Skeletal muscle tissue (tissue), 4 donors: ENCODE data around the gene SERP2. TPM values are rescaled to one million over a fixed set of nuclear protein-coding genes. Genes with fewer than 3 reads are reported as not detected.

Experiments used
- H3K27ac ChIP-seq: one replicate; pipeline ENCODE4 v1.7.0; 2013; ENCODE audit warnings: mild to moderate bottlenecking, low read depth, low read length, inconsistent platforms
- H3K27me3 ChIP-seq, 3 donors: one replicate each; pipeline ENCODE4 v1.7.0; 2013; ENCODE audit warnings: low read length in 3 of 3; ENCODE audit not compliant: control insufficient read depth in 3 of 3, insufficient read depth in 3 of 3
- H3K36me3 ChIP-seq, 3 donors: one replicate each; pipeline ENCODE4 v1.7.0; 2013; ENCODE audit warnings: low read length in 3 of 3; ENCODE audit not compliant: control insufficient read depth in 3 of 3, insufficient read depth in 3 of 3
- H3K4me1 ChIP-seq, 3 donors: one replicate each; pipeline ENCODE4 v1.7.0; 2013; ENCODE audit warnings: low read length in 3 of 3, mild to moderate bottlenecking in 3 of 3; ENCODE audit not compliant: control insufficient read depth in 3 of 3, insufficient read depth in 3 of 3
- H3K4me3 ChIP-seq, 3 donors: one replicate each; pipeline ENCODE4 v1.7.0; 2013; ENCODE audit warnings: low read length in 3 of 3
- H3K9ac ChIP-seq, 3 donors: one replicate each; pipeline ENCODE4 v1.7.0; 2013; ENCODE audit warnings: low read length in 3 of 3, mild to moderate bottlenecking in 3 of 3, moderate library complexity in 2 of 3, low read depth in 1 of 3
- H3K9me3 ChIP-seq, 3 donors: one replicate each; pipeline ENCODE4 v1.7.0; 2013; ENCODE audit warnings: low read length in 3 of 3; ENCODE audit not compliant: control insufficient read depth in 3 of 3
- total RNA-seq: library from RNA; depleted of rRNA; stranded (reverse); fragments of >200 nt; gene quantifications from one replicate; pipeline ENCODE4 v1.2.3, GENCODE V29; 2014
- donor health status: Osteomylitis.

The SERP2 gene
- total RNA-seq, 1 donor from 2014 or later, result 5.7 TPM

DNA sequence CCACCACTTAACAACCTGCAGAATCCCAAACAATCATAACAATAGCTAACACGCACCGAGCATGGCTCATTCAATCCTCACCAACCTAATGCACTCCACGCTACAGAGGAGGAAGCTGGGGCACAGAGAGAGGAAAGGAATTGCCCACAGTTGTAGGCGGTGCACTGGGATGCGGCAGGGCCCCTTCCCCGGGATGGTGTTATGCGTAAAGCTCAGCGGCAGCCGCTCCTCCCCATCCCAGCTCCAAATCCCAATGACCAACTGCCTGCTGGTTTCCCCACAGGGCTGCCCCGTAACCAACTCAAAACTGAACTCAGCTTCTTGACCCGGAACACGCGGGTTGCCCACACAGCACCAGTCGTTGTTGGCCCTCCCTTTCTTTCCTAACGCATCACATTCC is 42.2 kb downstream of the SERP2 start:
- no peak overlapping the region for H3K27ac ChIP-seq
- no peaks in the 10 kb centered on the region for H3K27me3 ChIP-seq
- no peaks in the 10 kb centered on the region for H3K9me3 ChIP-seq
- no peaks in the 10 kb centered on the region for H3K4me1 ChIP-seq
- H3K36me3 ChIP-seq, result no peaks in the 10 kb centered on the region
- no peak overlapping the region for H3K9ac ChIP-seq
- no peak overlapping the region for H3K4me3 ChIP-seq

DNA sequence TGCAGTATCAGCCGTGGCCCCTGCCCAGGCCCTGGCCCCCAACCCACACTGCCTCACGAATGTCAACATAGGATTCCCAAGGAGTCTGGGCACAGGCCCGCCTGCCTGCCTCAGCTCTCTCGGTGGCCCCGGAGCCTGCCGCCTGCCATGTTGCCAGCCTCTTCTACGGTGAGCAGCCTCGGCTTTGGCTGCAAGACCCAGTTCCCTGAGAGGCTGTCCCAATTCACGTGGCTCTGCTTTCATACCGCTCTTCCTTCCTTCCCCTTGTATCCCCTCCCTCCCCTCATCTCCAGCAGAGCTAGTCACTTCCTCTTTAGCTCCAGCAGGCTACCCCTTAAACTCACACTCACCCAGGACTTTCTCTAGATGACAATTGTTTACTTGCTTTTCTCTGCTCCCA is 42.7 kb downstream of the SERP2 start:
- Histone ChIP-seq H3K4me1 (no peaks in the 10 kb centered on the region), H3K27ac (no peak overlapping the region), H3K4me3 (no peak overlapping the region), H3K27me3 (no peaks in the 10 kb centered on the region), H3K9ac (no peak overlapping the region), H3K36me3 (no peaks in the 10 kb centered on the region), H3K9me3 (no peaks in the 10 kb centered on the region)

DNA sequence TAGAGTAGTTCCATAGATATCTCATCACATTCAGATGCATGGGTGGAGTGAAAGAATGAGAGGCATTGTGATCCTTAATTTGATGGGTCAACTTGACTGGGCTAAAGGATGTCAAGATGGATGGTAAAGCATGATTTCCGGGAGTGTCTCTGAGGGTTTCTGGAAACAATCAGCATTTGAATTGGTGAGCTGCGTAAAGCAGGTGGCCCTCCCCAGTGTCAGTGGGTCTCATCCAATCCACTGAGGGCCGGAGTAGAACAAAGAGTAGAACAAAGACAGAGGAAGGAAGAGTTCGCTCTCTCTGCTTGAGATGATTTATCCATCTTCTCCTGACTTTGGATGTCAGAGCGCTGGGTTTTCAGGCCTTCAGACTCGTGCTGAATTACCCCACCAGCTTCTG is 43.1 kb downstream of the SERP2 start:
- Histone ChIP-seq H3K36me3 (no peaks in the 10 kb centered on the region), H3K27me3 (no peaks in the 10 kb centered on the region), H3K27ac (no peak overlapping the region), H3K4me3 (no peak overlapping the region), H3K9me3 (no peaks in the 10 kb centered on the region), H3K4me1 (no peaks in the 10 kb centered on the region), H3K9ac (no peak overlapping the region)

DNA sequence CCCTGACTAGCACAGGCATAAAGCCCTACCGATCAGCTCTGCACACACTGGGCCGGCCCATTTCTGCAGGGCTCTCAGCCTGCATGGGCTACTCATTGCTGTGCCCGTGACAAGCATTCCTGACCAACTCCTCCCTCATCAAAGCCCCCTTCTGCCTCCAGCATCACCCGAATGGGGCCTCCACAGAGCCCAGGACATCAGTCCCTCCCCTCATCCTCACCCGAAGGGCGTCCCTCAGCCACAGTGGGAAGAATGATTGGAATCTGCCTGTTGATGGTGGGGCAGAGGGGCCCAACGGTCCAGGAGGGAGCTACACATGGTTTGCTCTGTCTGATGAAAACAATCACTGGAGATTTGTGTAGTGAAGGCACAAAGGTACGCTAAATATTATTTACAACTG is 43.8 kb downstream of the SERP2 start:
- no peak overlapping the region for H3K27ac ChIP-seq
- no peaks in the 10 kb centered on the region for H3K27me3 ChIP-seq
- no peak overlapping the region for H3K4me3 ChIP-seq
- H3K9ac ChIP-seq, result no peak overlapping the region
- no peaks in the 10 kb centered on the region for H3K4me1 ChIP-seq
- no peaks in the 10 kb centered on the region for H3K36me3 ChIP-seq
- no peaks in the 10 kb centered on the region for H3K9me3 ChIP-seq

DNA sequence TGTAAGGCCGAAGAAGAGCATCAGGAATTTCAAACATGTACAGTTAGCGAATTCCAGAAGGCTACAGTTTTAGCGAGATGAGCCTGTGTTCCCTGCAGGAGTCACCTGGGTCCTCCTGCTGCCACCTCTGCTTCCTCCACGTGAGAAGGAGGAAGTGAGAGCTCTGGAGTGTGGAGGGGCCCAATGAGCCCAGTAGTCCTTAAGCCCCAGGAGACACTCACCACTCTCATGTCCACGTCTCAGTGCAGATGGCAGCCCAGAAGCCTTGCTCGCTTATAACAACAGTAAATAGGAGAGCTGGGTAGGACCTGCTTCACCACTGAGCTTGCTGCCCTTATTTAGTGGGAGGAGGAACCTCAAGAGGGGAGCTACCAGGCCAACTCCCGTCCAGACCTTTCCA is 44.3 kb downstream of the SERP2 start:
- H3K36me3 ChIP-seq, result no peaks in the 10 kb centered on the region
- H3K4me3 ChIP-seq, result no peak overlapping the region
- no peak overlapping the region for H3K9ac ChIP-seq
- no peaks in the 10 kb centered on the region for H3K4me1 ChIP-seq
- H3K27ac ChIP-seq, result no peak overlapping the region
- no peaks in the 10 kb centered on the region for H3K9me3 ChIP-seq
- no peaks in the 10 kb centered on the region for H3K27me3 ChIP-seq

DNA sequence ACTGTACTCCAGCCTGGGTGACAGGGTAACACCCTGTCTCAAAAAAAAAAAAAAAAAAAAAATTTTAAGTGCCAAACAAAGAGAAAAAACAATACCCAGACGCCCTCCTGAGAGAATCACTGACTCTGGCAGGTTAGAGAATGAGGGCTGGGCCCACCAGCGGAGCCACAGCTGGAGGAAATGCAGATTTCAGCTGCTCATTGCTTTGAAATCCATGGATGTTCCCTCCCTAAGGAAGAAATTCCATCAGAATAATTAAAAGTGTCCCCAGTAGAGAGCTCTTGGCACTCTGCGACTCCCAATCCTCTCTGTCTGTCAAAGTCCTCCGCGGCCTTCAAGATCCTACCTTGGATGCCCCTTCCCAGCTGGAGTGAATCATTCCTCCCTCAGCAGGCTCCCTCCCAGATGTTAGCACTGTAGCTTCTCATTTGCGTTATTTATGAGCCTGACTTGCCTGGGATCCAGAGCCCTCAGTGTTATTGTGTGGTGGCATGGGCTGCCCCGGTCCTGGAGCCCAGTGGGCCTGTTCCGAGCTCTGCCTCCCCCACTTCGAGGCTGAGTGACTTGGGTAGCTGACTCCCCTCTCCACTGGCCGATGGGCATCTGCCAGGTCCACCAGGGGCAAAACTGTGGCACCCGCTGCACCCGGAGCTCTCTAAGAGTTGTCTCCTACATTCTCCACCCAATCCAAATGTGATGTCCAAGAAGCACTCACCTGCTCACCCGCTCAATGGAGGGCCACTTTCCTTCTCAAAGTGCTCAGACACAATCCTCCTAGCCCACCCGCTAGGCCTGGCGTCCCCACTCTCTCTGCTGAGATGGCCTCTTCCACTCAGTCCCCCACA is 47.0 kb downstream of the SERP2 start:
- no peak overlapping the region for H3K9ac ChIP-seq
- no peak overlapping the region for H3K27ac ChIP-seq

DNA sequence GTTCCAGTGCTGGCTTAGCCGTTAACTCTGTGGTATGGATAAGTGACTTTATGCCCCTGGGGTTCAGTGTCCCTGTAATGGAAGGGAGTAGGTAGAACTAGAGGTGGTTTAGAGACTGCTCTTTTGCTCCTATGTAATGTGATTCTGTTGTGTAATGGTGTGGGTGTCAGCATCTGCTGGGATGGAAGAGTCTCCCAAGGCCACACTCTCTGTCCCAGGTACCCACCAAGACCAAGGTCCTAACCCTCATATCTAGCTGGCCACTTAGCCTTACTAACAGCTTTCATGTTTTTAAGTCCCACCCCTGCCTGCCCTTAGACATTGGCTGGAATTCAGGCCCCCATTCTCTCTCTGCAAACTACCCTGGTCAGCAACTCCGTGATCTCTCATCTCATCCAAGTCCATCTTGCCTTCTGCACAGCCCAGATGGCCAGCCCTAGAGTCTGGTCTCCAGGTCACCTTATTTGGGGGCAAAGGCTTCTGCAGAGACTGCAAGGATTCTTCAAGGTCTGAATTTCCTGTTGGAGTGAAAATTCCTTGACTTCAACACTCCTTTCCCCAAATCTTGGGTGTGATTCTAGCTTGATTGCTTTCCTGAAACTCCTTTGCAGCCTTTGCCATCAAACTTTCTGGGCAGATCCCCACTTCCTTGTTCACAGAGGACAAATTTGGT is 48.4 kb downstream of the SERP2 start:
- H3K27ac ChIP-seq, result no peak overlapping the region

More for the DNA sequence above, 47.0 kb downstream of the SERP2 start:
- Histone ChIP-seq H3K9me3 (no peaks in the 10 kb centered on the region), H3K4me1 (no peaks in the 10 kb centered on the region), H3K27me3 (no peaks in the 10 kb centered on the region), H3K4me3 (no peak overlapping the region), H3K36me3 (no peaks in the 10 kb centered on the region)

DNA sequence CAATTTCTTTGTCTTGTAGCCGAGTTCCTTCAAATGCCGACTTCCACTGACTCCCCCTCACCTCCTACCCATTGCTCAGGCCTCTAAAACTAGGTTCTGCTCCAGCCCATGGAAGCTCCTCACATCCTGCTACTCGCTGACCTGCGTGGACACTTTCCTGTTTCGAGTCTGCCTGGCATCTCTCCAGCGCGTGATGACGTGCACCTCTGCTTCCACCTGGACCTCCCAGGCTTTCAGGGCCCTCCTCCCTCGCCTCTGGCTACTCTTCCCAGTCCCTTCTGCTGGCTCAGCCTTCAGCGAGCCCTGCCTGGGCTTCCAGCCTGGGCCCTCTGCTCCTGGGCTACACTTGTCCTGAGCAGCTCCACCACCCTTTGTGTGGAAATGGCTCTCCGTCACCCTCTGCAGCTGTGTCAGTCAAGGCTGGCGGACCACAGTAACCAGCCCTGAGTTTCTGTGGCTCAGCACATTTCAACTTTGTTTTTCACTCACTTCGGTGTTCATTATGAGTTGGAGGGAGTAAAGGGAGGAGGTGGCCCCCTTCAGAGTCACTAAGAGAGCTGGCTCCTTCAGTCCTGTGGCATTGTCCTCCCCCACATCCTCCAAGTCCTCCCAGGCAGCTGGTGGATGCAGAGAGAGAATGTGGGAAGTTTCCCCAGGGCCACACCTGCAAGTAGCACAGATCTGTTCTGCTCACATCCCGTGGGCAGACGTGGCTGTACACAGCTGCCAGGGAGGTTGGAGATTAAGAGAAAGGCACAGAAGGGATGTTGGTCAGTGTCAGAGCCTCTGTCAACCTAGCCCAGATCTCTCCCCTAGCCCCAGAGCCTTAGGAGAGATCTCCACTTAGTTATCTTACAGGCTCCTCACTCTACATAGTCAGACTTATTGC is 49.4 kb downstream of the SERP2 start:
- no peaks in the 10 kb centered on the region for H3K9me3 ChIP-seq
- H3K27ac ChIP-seq, result no peak overlapping the region
- no peak overlapping the region for H3K9ac ChIP-seq
- H3K36me3 ChIP-seq, result no peaks in the 10 kb centered on the region
- H3K4me3 ChIP-seq, result no peak overlapping the region
- H3K27me3 ChIP-seq, result no peaks in the 10 kb centered on the region
- H3K4me1 ChIP-seq, result no peaks in the 10 kb centered on the region

More for the DNA sequence above, 48.4 kb downstream of the SERP2 start:
- Histone ChIP-seq H3K9ac (no peak overlapping the region), H3K27me3 (no peaks in the 10 kb centered on the region), H3K9me3 (no peaks in the 10 kb centered on the region), H3K36me3 (no peaks in the 10 kb centered on the region), H3K4me3 (no peak overlapping the region), H3K4me1 (no peaks in the 10 kb centered on the region)

DNA sequence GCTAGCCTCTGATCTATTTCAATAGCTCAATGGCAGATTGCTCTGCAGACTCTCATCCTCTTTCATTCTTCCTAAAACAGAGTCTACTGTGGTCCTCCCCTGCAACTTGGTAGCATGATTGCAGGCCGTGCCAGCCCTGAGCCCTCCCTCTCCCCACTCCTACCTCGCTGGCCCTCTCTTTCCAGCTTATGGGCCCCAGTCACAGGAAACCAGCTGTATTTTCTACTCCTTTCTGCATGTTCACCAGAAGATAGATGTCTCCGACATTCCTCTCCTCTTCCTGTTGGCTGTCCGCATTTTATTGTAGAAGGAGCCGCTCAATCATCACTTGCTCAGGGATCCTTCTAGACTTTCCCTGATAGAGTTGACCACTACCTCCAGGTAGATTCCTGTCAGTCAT is 50.2 kb downstream of the SERP2 start:
- no peak overlapping the region for H3K9ac ChIP-seq
- H3K27me3 ChIP-seq, result no peaks in the 10 kb centered on the region
- H3K36me3 ChIP-seq, result no peaks in the 10 kb centered on the region
- H3K4me1 ChIP-seq, result no peaks in the 10 kb centered on the region
- H3K27ac ChIP-seq, result no peak overlapping the region
- H3K9me3 ChIP-seq, result no peaks in the 10 kb centered on the region
- H3K4me3 ChIP-seq, result no peak overlapping the region
